Mesenchymal stem cell (in vitro differentiated cells and primary cell): Measurements from ENCODE around the gene KHNYN.

Source experiments
- DNase-seq: peaks from one replicate; pipeline ENCODE4 v3.0.0-alpha.2; 2013
- H2AFZ ChIP-seq: one replicate; pipeline ENCODE4 v1.6.1; 2013; ENCODE audit warnings: low read depth, mild to moderate bottlenecking, control low read depth, inconsistent platforms, low read length, moderate library complexity
- H2AK5ac ChIP-seq: 2 replicates; pipeline ENCODE4 v1.6.1; 2013; ENCODE audit warnings: low read length, moderate library complexity, mild to moderate bottlenecking, inconsistent platforms; ENCODE audit not compliant: severe bottlenecking
- H2BK120ac ChIP-seq: one replicate; pipeline ENCODE4 v1.6.1; 2013; ENCODE audit warnings: low read depth, mild to moderate bottlenecking, inconsistent platforms, low read length, moderate library complexity
- H2BK12ac ChIP-seq, 2 experiments: one replicate each; pipeline ENCODE4 v1.6.1; 2013; ENCODE audit warnings: inconsistent platforms in 2 of 2, low read length in 2 of 2, mild to moderate bottlenecking in 2 of 2, moderate library complexity in 2 of 2, control low read depth in 1 of 2
- H2BK15ac ChIP-seq: one replicate; pipeline ENCODE4 v1.6.1; 2013; ENCODE audit warnings: mild to moderate bottlenecking, low read depth, inconsistent platforms; ENCODE audit not compliant: poor library complexity, severe bottlenecking
- H2BK5ac ChIP-seq: 2 replicates; pipeline ENCODE4 v1.6.1; 2013; ENCODE audit warnings: low read depth, mild to moderate bottlenecking, low read length, control low read depth, inconsistent platforms; ENCODE audit not compliant: poor library complexity, severe bottlenecking
- H3K14ac ChIP-seq, 2 experiments: one replicate each; pipeline ENCODE4 v1.6.1; 2013; ENCODE audit warnings: inconsistent platforms in 2 of 2, low read length in 2 of 2, control low read depth in 1 of 2, mild to moderate bottlenecking in 1 of 2, moderate library complexity in 1 of 2
- H3K18ac ChIP-seq, 2 experiments: one replicate each; pipeline ENCODE4 v1.6.1; 2013; ENCODE audit warnings: inconsistent platforms in 2 of 2, low read length in 2 of 2, control low read depth in 1 of 2, low read depth in 1 of 2, mild to moderate bottlenecking in 1 of 2
- H3K23ac ChIP-seq, 2 experiments: one replicate each; pipeline ENCODE4 v1.6.1; 2013; ENCODE audit warnings: inconsistent platforms in 2 of 2, low read length in 2 of 2, mild to moderate bottlenecking in 2 of 2, moderate library complexity in 2 of 2, control low read depth in 1 of 2
- H3K27ac ChIP-seq: 2 replicates; pipeline ENCODE4 v1.5.1; 2013; ENCODE audit warnings: mild to moderate bottlenecking, moderate library complexity, low read length, control low read depth, inconsistent platforms; ENCODE audit not compliant: poor library complexity, severe bottlenecking
- H3K27me3 ChIP-seq, 2 experiments: 2 replicates each; pipeline versions ENCODE4 v1.6.1 to v1.7.0; 2013; ENCODE audit warnings: low read length in 2 of 2, mild to moderate bottlenecking in 2 of 2, moderate library complexity in 2 of 2, control low read depth in 1 of 2, inconsistent platforms in 1 of 2; ENCODE audit not compliant: control insufficient read depth in 1 of 2, insufficient read depth in 1 of 2
- H3K36me3 ChIP-seq, 2 experiments: 2 replicates each; pipeline versions ENCODE4 v1.6.1 to v1.7.0; 2013; ENCODE audit warnings: low read length in 2 of 2, control low read depth in 1 of 2, inconsistent platforms in 1 of 2, low read depth in 1 of 2, mild to moderate bottlenecking in 1 of 2; ENCODE audit not compliant: insufficient read depth in 2 of 2, control insufficient read depth in 1 of 2
- H3K4ac ChIP-seq, 2 experiments: one replicate each; pipeline ENCODE4 v1.6.1; 2013; ENCODE audit warnings: inconsistent platforms in 2 of 2, low read length in 2 of 2, mild to moderate bottlenecking in 2 of 2, moderate library complexity in 2 of 2, control low read depth in 1 of 2, low read depth in 1 of 2
- H3K4me1 ChIP-seq: 2 replicates; pipeline ENCODE4 v1.6.1; 2013; ENCODE audit warnings: low read depth, low read length, control low read depth; ENCODE audit not compliant: control insufficient read depth, insufficient read depth
- H3K4me2 ChIP-seq: 2 replicates; pipeline ENCODE4 v1.6.1; 2013; ENCODE audit warnings: low read length, mild to moderate bottlenecking, inconsistent platforms; ENCODE audit not compliant: poor library complexity, severe bottlenecking
- H3K4me3 ChIP-seq, 2 experiments: 2 replicates each; pipeline versions ENCODE4 v1.5.1 to v1.7.0; 2013; ENCODE audit warnings: low read length in 2 of 2, mild to moderate bottlenecking in 2 of 2, control low read depth in 1 of 2, low read depth in 1 of 2; ENCODE audit not compliant: insufficient read depth in 1 of 2
- H3K79me1 ChIP-seq: replicated peaks from 2 replicates; pipeline ENCODE4 v1.6.1; 2013; ENCODE audit warnings: mild to moderate bottlenecking, control low read depth, low read length, inconsistent platforms; ENCODE audit not compliant: poor library complexity, severe bottlenecking
- H3K9ac ChIP-seq: 2 replicates; pipeline ENCODE4 v1.7.0; 2013; ENCODE audit warnings: mild to moderate bottlenecking, low read length, moderate library complexity
- H3K9me3 ChIP-seq: 2 replicates; pipeline ENCODE4 v1.7.0; 2013; ENCODE audit warnings: mild to moderate bottlenecking, low read length; ENCODE audit not compliant: control insufficient read depth
- H4K8ac ChIP-seq: one replicate; pipeline ENCODE4 v1.6.1; 2013; ENCODE audit warnings: inconsistent platforms, mild to moderate bottlenecking, low read length, moderate library complexity
- H4K91ac ChIP-seq: one replicate; pipeline ENCODE4 v1.6.1; 2013; ENCODE audit warnings: mild to moderate bottlenecking, low read length, inconsistent platforms
- WGBS: methylation state at CpG from one replicate; pipeline ENCODE4 v1.1.7; 2013; ENCODE audit warnings: mixed read lengths; 5-methylcytosine and 5-hydroxymethylcytosine counted together

KHNYN gene

GRCh38 chr14:24436355-24437019 is 6.7 kb downstream of the KHNYN start:
- 36% methylated on average over 3 of the region's 5 CpGs for WGBS
- Histone ChIP-seq H3K9ac (peak overlapping the region; percentile 54), H4K8ac (no peak overlapping the region), H2BK120ac (no peak overlapping the region), H4K91ac (no peak overlapping the region), H3K9me3 (no peaks in the 10 kb centered on the region), H3K14ac (no peak overlapping the region), H2BK15ac (no peak overlapping the region), H3K4me1 (peaks cover 24% of the 10 kb centered on the region), H3K18ac (no peak overlapping the region), H2BK12ac (no peak overlapping the region), H3K27ac (peak overlapping the region; percentile 5), H3K79me1 (peaks cover 35% of the 10 kb centered on the region), H3K27me3 (no peaks in the 10 kb centered on the region), H2AFZ (no peak overlapping the region), H3K4me3 (no peak overlapping the region), H3K4ac (no peak overlapping the region), H2AK5ac (no peak overlapping the region), H3K23ac (no peak overlapping the region), H3K36me3 (peaks cover 57 to 97% of the 10 kb centered on the region in 2 experiments), H3K4me2 (no peak overlapping the region), H2BK5ac (no peak overlapping the region)
- peak; percentile 80 for DNase-seq

GRCh38 chr14:24437020-24437735 is 7.4 kb downstream of the KHNYN start:
- Histone ChIP-seq H2BK120ac (no peak overlapping the region), H3K18ac (no peak overlapping the region), H3K4me1 (peaks cover 20% of the 10 kb centered on the region), H3K79me1 (peaks cover 33% of the 10 kb centered on the region), H4K91ac (no peak overlapping the region), H2AK5ac (no peak overlapping the region), H2BK12ac (no peak overlapping the region), H3K23ac (no peak overlapping the region), H2AFZ (no peak overlapping the region), H3K4me2 (no peak overlapping the region), H2BK5ac (no peak overlapping the region), H3K9ac (peak overlapping the region; percentile 26), H3K4ac (no peak overlapping the region), H3K36me3 (peaks cover 54 to 94% of the 10 kb centered on the region in 2 experiments), H2BK15ac (no peak overlapping the region), H3K9me3 (no peaks in the 10 kb centered on the region), H3K4me3 (peak overlapping the region in 1 of 2 experiments; percentile 5), H3K14ac (no peak overlapping the region), H3K27me3 (no peaks in the 10 kb centered on the region), H3K27ac (no peak overlapping the region), H4K8ac (no peak overlapping the region)
- WGBS: 81% methylated on average over 12 of the region's 12 CpGs
- no peak for DNase-seq

- 94% methylated on average over 2 of the region's 2 CpGs for WGBS
- H3K36me3 ChIP-seq: peaks cover 48 to 89% of the 10 kb centered on the region in 2 experiments
- H3K9ac ChIP-seq: peak overlapping the region; percentile 1
- no peak overlapping the region for H3K4ac ChIP-seq
- no peak for DNase-seq
- H3K27ac ChIP-seq: no peak overlapping the region
- no peak overlapping the region for H3K4me2 ChIP-seq
- no peak overlapping the region for H2AFZ ChIP-seq
- peak overlapping the region in 1 of 2 experiments; percentile 5 for H3K4me3 ChIP-seq
- peaks cover 15% of the 10 kb centered on the region for H3K4me1 ChIP-seq
- peaks cover 28% of the 10 kb centered on the region for H3K79me1 ChIP-seq
- H3K9me3 ChIP-seq: no peaks in the 10 kb centered on the region
- H3K18ac ChIP-seq: no peak overlapping the region
- no peak overlapping the region for H2BK12ac ChIP-seq
- H4K91ac ChIP-seq: no peak overlapping the region
- H2BK15ac ChIP-seq: no peak overlapping the region
- H3K14ac ChIP-seq: no peak overlapping the region
- no peak overlapping the region for H2AK5ac ChIP-seq
- H3K27me3 ChIP-seq: no peaks in the 10 kb centered on the region
- H2BK120ac ChIP-seq: no peak overlapping the region
- no peak overlapping the region for H4K8ac ChIP-seq
- H3K23ac ChIP-seq: no peak overlapping the region
- no peak overlapping the region for H2BK5ac ChIP-seq
These were observed 7.9 kb downstream of the KHNYN start for GRCh38 chr14:24437736-24438067.

DNA sequence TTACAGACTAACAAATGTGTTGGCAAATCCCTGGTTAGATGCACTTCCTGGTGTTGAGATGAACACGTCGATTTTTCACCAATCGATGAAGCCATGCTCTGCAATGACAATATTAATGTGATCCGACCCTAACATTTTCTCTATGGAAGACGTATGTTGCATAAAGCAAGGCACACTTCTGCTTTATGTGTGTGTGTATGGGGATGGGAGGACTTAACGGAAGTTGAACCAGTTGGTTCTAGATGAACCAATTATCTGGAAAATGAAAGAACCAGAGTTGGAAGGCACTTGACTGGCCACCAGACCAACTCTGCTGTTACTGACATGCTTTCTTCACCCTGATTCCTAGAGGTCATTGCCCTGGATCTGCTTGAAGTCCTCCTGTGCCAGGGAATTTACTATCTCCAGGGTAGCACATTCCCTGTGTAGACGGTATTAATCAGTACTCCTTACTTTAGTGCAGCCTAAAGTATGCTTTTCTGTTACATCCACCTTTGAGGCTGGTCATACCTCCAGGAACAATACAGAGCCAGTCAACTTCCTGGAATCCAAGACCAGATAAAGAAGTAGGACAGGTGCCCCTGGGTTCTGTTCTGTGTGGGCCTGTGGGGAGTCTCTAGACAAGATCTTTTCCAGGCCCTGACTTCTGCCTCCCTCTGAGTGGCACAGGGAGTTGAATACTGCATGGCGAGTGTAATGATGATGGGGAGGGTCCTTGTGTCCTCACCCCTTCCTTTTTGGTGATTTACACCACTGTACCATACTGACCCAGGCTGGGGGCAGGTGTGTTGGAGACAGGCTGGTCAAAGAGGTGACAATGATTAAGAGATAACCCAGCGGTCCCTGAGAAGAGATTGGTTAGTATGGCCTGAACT is 8.7 kb downstream of the KHNYN start:
- peaks cover 45 to 81% of the 10 kb centered on the region in 2 experiments for H3K36me3 ChIP-seq
- no peak overlapping the region for H4K91ac ChIP-seq

More for the DNA sequence above, 8.7 kb downstream of the KHNYN start:
- Histone ChIP-seq H3K4me1 (peaks cover 15% of the 10 kb centered on the region), H2BK15ac (no peak overlapping the region), H3K18ac (no peak overlapping the region), H3K4me2 (no peak overlapping the region), H2AK5ac (no peak overlapping the region), H3K27ac (no peak overlapping the region), H3K14ac (no peak overlapping the region), H2BK120ac (no peak overlapping the region), H3K27me3 (no peaks in the 10 kb centered on the region), H3K79me1 (peaks cover 27% of the 10 kb centered on the region), H3K4ac (no peak overlapping the region), H3K4me3 (no peak overlapping the region), H3K23ac (no peak overlapping the region), H2BK12ac (no peak overlapping the region), H2BK5ac (no peak overlapping the region), H3K9me3 (no peaks in the 10 kb centered on the region), H3K9ac (peak overlapping the region; percentile 13), H4K8ac (peak overlapping the region; percentile 24), H2AFZ (no peak overlapping the region)
- DNase-seq: no peak
- 77% methylated on average over 9 of the region's 9 CpGs for WGBS
